ENCODE data around the gene RPGRIP1L. TPM values are rescaled to one million over a fixed set of nuclear protein-coding genes. Genes with fewer than 3 reads are reported as not detected.

The RPGRIP1L gene
- total and polyA plus RNA-seq, 2 donors (not counting 1 experiment from before 2014, with no cell fraction given) = 7.4 to 13.0 TPM

DNA sequence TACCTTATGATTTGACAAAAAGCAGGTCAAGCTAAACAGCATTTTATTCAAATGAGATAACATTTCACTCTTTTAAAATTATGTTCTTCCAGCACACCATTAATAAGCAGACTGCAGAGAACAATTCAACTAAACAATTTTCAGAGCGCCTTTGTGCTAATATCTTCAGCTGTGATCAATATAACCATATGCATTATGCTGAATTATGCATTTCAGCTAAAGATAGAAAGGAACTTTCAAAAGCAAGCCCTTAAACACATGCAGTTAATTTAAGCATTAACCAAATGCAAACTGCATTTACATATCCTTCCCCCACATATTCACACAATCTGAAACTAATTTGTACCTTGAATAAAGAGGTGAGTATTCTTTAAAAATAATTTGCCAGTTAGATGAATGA, 41.6 kb downstream of the RPGRIP1L start:
- no peak for TF ChIP-seq EZH2 (IDR thresholded peaks at IDR 0.05; ENCODE audit: low read length, missing control alignments)
- TF ChIP-seq, protein P1, sequence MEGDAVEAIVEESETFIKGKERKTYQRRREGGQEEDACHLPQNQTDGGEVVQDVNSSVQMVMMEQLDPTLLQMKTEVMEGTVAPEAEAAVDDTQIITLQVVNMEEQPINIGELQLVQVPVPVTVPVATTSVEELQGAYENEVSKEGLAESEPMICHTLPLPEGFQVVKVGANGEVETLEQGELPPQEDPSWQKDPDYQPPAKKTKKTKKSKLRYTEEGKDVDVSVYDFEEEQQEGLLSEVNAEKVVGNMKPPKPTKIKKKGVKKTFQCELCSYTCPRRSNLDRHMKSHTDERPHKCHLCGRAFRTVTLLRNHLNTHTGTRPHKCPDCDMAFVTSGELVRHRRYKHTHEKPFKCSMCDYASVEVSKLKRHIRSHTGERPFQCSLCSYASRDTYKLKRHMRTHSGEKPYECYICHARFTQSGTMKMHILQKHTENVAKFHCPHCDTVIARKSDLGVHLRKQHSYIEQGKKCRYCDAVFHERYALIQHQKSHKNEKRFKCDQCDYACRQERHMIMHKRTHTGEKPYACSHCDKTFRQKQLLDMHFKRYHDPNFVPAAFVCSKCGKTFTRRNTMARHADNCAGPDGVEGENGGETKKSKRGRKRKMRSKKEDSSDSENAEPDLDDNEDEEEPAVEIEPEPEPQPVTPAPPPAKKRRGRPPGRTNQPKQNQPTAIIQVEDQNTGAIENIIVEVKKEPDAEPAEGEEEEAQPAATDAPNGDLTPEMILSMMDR (conservative IDR thresholded peaks at IDR 0.05 in 1 of 2, IDR thresholded peaks at IDR 0.05 in 1 of 2; ENCODE audit: low read depth in 1 of 2, low read length in 2 of 2) = no peak
- no peaks in the 10 kb centered on the region for H3K36me3 ChIP-seq (ENCODE audit: control insufficient read depth, insufficient read depth, low read length)
- no peak overlapping the region for H3K4me3 ChIP-seq (replicated peaks in 1 of 4; ENCODE audit: control extremely low read depth in 1 of 4, insufficient read depth in 1 of 4, low read depth in 3 of 4, low read length in 4 of 4)
- H3K9me3 ChIP-seq (ENCODE audit: control insufficient read depth, insufficient read depth, low read depth, low read length) = no peaks in the 10 kb centered on the region
- DNase-seq (ENCODE audit: low read depth in 2 of 2) = no peak
- peaks cover 5% of the 10 kb centered on the region for H3K4me1 ChIP-seq (ENCODE audit: control insufficient read depth, extremely low read depth, insufficient read depth, low read length)
- no peak overlapping the region for H3K9ac ChIP-seq (ENCODE audit: insufficient read depth, low read length)
- no peaks in the 10 kb centered on the region for H3K27me3 ChIP-seq (ENCODE audit: control insufficient read depth, insufficient read depth, low read length)
- no peak overlapping the region for H2AFZ ChIP-seq (ENCODE audit: low read length)
- no peak overlapping the region for H3K4me2 ChIP-seq (ENCODE audit: extremely low read depth, insufficient read depth, low read length)
- H4K20me1 ChIP-seq (ENCODE audit: control insufficient read depth, extremely low read depth, insufficient read depth, low read length) = no peaks in the 10 kb centered on the region
- H3K79me2 ChIP-seq (ENCODE audit: control insufficient read depth, insufficient read depth, low read length) = no peaks in the 10 kb centered on the region
- H3K27ac ChIP-seq (ENCODE audit: insufficient read depth, low read length) = no peak overlapping the region

DNA sequence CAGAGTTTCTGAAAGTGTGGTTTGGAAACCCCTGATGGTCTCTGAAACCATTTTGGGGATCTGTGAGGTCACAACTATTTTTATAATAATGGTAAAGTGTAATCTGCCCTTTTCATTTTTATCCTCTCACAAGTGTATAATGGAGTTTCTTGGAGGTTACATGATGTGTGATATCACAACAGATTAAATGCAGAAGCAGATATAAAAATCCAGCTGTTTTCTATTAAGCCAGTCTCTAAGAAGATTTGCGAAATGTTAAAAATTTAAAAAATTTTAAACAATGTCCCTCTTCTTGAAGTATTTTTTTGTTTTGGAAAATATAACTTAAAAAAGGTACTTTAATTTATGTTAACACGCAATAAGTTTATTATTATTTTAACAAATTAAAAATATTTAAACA, 48.7 kb downstream of the RPGRIP1L start:
- no peak overlapping the region for H3K9ac ChIP-seq (ENCODE audit: insufficient read depth, low read length)
- H3K4me2 ChIP-seq (ENCODE audit: extremely low read depth, insufficient read depth, low read length) = no peak overlapping the region
- H3K36me3 ChIP-seq (ENCODE audit: control insufficient read depth, insufficient read depth, low read length) = peaks cover 1% of the 10 kb centered on the region
- H3K4me3 ChIP-seq (replicated peaks in 1 of 4; ENCODE audit: control extremely low read depth in 1 of 4, insufficient read depth in 1 of 4, low read depth in 3 of 4, low read length in 4 of 4) = no peak overlapping the region
- H3K9me3 ChIP-seq (ENCODE audit: control insufficient read depth, insufficient read depth, low read depth, low read length) = no peaks in the 10 kb centered on the region
- no peak overlapping the region for H3K27ac ChIP-seq (ENCODE audit: insufficient read depth, low read length)
- H4K20me1 ChIP-seq (ENCODE audit: control insufficient read depth, extremely low read depth, insufficient read depth, low read length) = no peaks in the 10 kb centered on the region
- DNase-seq (ENCODE audit: low read depth in 2 of 2) = no peak
- no peaks in the 10 kb centered on the region for H3K4me1 ChIP-seq (ENCODE audit: control insufficient read depth, extremely low read depth, insufficient read depth, low read length)
- no peak overlapping the region for H2AFZ ChIP-seq (ENCODE audit: low read length)
- H3K79me2 ChIP-seq (ENCODE audit: control insufficient read depth, insufficient read depth, low read length) = no peaks in the 10 kb centered on the region
- H3K27me3 ChIP-seq (ENCODE audit: control insufficient read depth, insufficient read depth, low read length) = no peaks in the 10 kb centered on the region
- TF ChIP-seq, protein P1 (conservative IDR thresholded peaks at IDR 0.05 in 1 of 2, IDR thresholded peaks at IDR 0.05 in 1 of 2; ENCODE audit: low read depth in 1 of 2, low read length in 2 of 2) = no peak
- TF ChIP-seq EZH2 (IDR thresholded peaks at IDR 0.05; ENCODE audit: low read length, missing control alignments) = no peak

DNA sequence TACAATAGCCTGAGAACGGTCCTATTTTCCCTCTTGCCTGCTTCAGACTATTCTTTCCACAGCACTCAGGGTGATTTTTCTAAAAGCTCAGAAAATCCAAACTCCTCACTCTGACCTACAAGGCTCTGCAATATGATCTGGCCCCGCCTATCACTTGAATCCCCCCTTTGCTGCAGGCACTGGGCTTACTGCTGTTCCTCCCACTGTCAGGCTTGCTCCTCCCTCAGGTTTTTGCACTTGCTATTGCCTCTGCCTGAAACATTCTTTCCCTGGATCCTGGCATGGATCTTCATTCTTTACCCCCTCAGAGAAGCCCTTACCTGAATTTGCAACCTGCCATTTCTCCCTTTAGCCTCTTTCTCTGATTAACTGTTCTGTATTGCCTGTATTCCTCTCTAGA, 52.3 kb downstream of the RPGRIP1L start:
- no peaks in the 10 kb centered on the region for H3K79me2 ChIP-seq (ENCODE audit: control insufficient read depth, insufficient read depth, low read length)
- no peaks in the 10 kb centered on the region for H3K9me3 ChIP-seq (ENCODE audit: control insufficient read depth, insufficient read depth, low read depth, low read length)
- no peak for DNase-seq (ENCODE audit: low read depth in 2 of 2)
- TF ChIP-seq EZH2 (IDR thresholded peaks at IDR 0.05; ENCODE audit: low read length, missing control alignments) = no peak
- TF ChIP-seq, protein P1 (conservative IDR thresholded peaks at IDR 0.05 in 1 of 2, IDR thresholded peaks at IDR 0.05 in 1 of 2; ENCODE audit: low read depth in 1 of 2, low read length in 2 of 2) = no peak
- H2AFZ ChIP-seq (ENCODE audit: low read length) = no peak overlapping the region
- H3K27me3 ChIP-seq (ENCODE audit: control insufficient read depth, insufficient read depth, low read length) = no peaks in the 10 kb centered on the region
- H3K4me2 ChIP-seq (ENCODE audit: extremely low read depth, insufficient read depth, low read length) = no peak overlapping the region
- H3K27ac ChIP-seq (ENCODE audit: insufficient read depth, low read length) = no peak overlapping the region
- H3K4me3 ChIP-seq (replicated peaks in 1 of 4; ENCODE audit: control extremely low read depth in 1 of 4, insufficient read depth in 1 of 4, low read depth in 3 of 4, low read length in 4 of 4) = no peak overlapping the region
- no peaks in the 10 kb centered on the region for H3K4me1 ChIP-seq (ENCODE audit: control insufficient read depth, extremely low read depth, insufficient read depth, low read length)
- no peak overlapping the region for H3K9ac ChIP-seq (ENCODE audit: insufficient read depth, low read length)
- peaks cover 1% of the 10 kb centered on the region for H3K36me3 ChIP-seq (ENCODE audit: control insufficient read depth, insufficient read depth, low read length)
- no peaks in the 10 kb centered on the region for H4K20me1 ChIP-seq (ENCODE audit: control insufficient read depth, extremely low read depth, insufficient read depth, low read length)

Data from fibroblast of lung (primary cell).